HG03066 (cell line): Measurements from ENCODE around the gene CRBN.

Source experiments
- ATAC-seq: cut with Tn5 transposase; IDR thresholded peaks from one replicate; pipeline ENCODE4 v1.9.1; 2021; ENCODE audit warnings: low read depth; ENCODE audit not compliant: unreplicated experiment

The CRBN gene

DNA sequence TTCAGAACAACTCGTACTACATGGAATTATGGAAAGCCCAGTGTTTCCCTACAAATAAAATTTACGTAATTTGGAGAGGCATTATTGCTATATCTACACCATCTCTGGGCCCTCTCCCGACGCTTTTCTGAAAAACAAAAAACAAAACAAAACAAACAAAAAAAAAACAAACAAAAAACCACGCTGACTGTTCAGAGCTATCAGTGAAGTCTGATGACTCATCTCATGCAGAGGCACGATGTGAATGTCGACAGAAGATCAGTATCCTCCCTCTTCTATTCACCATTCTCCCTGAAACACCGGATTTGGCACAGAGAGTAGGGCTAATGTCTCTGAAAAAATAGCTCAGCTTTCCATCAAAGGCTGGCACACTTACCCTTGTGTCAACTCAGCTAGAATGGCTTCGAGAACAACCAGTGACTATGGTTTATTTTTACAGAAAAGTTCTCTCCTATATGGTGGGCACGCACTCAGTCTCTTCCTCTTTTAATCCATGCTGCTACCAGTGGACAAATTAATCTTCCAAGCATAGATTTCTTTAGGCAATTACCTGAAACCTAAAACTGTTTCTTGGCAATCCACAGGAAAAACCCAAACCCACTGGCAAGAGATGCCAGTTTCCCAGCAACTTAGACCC lies 1.5 kb downstream of the CRBN start:
- no peak for ATAC-seq

DNA sequence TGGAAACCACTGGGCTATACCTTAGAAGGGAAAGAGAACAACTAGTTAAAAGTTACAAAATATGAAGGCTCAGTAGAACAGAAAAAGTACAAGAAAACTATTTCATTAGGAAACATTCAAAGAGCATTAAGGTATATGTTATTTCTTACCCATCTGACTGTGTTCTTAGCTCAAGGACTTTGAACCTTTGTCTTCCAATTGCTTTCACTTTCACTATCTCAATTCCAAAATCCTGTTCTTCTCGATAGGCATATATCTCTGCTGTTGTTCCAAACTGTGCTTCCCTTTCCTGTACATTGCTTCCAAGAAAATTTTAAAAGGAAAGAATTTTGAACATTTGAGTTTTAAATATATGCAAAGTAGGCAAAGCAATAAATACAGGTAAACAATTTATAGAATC lies 6.9 kb downstream of the CRBN start:
- no peak for ATAC-seq

DNA sequence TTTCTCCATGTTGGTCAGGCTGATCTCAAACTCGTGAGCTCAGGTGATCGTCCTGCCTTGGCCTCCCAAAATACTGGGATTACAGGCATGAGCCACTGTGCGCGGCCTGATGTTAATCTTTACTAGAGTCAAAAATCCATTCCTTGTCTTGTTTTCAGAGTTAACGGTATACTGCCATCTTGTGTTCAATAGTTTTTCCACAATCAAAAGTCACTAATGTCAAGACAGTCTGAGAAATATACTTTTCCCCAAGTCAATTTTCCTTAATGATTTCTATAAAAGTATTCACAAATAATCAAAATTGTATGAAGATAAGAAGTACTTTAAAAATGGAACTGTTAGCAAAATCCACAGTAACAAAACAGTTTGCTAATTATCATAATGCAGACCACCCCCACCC lies 8.5 kb downstream of the CRBN start:
- ATAC-seq, result no peak

DNA sequence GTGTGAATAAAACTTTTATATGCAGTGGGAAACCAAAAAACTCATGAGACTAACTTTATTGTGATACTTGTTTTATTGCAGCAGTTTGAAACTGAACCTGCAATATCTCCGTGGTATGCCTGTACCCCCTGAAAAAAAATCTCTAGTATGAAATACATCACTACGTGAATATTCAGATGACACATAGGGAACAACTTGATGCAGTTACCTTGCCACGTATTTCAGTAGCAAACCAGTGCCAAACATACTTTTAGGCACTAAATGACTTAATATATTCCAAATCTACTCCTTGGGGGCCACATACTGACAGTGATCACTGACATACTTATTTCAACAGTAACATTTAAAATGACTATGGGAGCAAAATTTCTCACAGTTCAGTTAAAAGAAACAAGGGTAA lies 13.8 kb downstream of the CRBN start:
- no peak for ATAC-seq

DNA sequence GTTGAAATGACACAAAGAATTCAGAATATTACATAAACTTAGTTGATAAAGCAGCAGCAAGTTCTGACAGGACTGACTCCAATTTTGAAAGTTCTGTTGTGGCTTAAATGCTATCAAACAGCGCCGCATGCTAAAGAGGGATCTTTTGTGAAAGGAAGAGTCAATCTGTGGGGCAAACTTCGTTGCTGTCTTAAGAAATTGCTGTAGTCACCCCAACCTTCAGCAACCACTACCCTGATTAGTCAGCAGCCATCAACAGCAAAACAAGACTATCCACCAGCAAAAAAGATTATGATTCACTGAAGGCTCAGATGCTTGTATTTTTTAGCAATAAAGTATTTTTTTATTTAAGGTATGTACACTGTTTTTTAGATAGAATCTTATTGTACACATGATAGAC lies 14.2 kb downstream of the CRBN start:
- no peak for ATAC-seq

DNA sequence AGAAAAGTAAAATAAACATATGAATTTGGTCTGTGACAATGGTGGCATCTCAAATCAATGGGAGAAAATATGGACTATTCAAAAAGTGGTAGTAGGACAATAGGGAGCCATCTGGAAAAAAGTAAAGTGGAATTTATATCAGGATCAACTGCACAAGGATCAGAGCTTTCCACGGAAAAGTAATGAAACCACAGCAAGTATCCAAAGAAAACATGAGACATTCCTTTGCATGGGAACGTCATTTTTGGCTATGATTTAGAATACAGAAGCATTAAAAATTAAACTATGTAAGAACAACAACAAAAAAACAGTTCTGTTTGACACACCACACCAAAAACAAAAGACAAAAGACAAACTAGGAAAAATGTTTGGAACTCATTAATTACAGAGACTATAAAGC lies 18.7 kb downstream of the CRBN start:
- ATAC-seq, result no peak

DNA sequence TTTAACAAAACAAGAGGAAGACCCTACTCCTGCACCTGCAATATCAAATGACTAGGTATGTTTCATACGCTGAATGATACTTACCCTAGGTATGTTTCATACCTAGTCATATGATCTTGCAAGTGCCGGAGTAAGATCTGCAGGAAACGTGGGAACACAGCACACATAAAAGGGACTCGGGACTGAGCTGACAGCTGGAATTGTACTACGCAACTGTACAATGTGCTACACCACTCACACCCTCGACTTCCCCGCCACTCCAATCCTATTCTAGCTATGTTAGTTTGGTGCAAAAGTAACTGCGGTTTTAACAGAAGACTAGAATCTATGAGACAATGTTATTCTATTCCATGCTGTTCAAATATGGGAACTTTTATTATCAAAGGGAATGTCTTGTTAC lies 22.0 kb downstream of the CRBN start:
- no peak for ATAC-seq

DNA sequence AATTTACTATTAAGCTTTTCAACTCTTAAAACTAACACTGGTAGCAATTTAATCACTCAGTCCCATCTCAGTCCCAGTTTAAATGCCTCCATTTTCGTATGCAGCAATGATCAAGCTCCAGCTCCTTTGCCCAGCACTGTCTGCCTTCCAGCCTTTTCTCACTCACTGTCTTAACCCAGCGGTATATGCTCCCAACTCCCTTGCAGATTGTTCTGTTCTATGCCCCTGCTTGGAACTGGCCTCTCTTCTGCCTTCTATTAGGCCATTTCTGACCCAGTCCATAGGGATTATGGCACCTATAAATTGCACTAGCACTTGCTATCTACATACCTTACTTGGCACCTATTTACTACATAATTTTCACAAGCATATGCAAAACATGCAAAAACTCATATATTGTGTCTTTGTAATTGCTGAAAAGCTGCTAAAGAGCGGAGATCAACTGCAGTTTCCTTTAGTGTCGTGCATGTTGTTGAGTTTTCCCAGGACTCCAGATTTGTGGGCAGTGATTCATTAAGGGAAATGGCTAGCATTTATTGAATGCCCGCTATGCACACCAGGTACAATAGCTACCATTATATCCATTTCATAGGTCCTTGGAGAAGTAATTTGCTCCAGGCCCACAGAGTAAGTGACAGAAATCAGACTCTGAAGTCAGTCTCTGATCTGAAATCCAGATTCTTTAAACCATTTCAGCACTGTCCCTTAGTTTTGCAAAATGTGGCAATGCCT lies 24.4 kb downstream of the CRBN start:
- no peak for ATAC-seq

DNA sequence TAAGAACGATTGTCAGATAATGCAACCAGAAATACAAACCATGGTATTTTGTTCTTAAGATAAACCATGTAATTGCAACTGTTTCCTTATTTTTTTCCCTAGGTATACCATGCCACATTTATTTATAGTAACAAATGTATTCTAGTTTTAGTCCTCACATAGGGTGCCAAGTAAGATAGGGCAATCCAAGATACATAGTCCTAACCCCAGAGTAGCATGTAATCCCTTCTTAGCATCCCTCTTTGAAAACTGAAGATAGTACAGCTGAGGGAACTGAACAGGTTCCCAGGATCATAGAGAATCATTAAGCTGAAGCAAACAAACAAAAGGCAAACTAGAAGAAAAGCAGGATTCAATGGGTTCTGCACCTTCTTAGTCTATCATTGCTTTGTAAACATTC lies 28.0 kb downstream of the CRBN start:
- no peak for ATAC-seq

DNA sequence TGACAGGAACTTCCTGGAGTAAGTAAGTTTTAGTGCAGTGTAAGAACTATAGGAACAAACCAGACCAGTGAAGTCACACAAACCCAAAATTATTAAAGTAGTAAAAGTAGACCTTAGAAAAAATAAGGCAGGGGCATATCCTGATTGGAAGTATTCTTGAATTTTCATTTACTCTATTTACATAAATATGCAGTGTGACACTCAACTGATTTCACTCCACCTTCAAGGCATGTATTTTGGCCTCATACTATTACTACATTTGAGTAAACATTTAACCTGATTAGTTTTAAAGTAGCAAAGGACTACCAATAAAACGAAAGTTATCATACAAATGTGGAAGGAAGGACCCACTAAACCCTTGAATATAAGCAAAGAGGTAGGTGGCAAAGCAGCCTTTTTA lies 29.9 kb downstream of the CRBN start:
- no peak for ATAC-seq

DNA sequence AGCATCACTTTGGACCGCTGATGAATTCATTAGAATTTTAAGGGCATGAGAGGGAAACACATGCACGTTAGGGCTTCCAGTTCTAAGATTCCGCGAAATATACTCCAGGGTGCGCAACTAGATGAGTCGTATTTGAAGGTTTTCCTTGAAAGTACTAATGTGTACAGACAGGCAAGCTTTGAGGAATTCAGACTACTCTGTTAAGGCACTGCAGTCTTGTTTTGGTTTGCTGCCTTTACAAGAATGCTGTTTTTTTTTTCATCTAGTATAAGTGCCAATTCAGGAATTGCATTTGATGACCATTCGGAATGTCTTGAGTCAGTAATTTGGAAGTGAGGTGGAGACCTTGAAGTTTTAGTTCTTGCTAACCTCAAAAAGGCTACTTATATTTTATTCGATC lies 33.7 kb downstream of the CRBN start:
- no peak for ATAC-seq

DNA sequence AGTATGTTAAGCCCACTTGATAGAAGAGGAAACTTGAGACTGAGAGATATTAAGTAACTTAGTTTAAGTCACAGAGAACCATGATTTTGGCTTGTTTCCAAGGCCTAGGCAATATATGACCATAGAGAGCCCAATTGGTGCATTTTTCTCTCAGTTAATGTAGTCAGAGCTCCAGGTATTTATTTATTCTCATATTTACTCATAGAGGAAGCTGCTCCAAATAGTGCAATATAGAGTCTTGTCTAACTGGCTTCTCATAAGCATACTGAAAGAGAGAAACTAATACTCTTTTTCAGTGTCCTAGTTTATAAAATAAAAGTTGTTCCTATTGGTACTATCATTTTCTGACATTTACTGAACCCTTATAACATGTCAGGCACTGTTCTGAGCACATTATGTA lies 37.6 kb downstream of the CRBN start:
- ATAC-seq, result no peak

DNA sequence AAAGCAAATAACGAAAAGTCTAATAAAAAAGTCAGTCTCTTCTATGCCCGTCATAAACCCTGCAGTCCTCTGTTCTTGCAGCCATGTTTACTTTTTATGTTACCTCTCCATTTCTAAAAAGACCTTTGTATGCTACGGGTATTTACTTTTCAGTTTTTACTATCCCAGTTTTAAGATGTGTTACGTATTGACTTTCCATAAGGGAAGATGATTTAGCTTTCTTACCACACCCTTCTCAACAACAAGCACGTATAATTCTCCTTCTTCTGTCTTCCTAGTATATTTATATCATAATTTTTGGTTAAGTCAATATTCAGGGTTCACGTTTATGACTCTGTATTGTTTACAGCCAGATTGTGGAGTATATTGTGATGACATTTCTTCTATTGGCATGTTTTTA lies 42.0 kb downstream of the CRBN start:
- ATAC-seq, result no peak

DNA sequence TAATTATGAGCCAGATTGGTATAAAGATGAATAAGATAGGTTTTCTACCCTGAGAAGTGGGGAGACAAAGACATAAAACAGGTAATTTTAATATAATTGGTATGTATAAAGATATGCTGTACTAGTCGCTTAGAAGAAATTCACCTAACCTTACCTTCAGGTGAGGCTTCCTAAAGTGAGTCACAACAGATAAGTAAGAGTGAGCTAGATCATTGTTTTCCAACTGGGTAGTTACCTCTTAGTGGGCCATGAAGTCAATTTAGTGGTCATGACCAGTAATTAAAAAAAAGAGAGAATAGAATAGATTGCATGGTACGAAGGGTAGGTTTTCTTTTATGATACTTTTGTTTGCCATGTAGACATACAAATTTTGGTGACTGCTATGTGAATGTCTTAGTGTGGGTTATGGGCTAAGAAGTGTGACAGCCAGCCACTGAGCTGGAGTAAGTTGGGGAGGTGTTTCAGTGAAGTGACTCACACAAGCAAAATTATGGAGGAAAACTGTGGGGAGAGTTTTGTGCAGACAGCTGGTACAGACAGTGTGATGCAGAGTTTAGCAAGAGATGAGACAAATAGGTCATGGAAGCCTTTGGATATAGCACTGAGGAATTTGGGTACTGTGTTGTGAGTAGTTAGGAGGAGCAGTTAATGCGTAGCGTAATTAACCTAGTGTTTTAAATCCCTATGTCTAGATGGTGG lies 44.6 kb downstream of the CRBN start:
- no peak for ATAC-seq

DNA sequence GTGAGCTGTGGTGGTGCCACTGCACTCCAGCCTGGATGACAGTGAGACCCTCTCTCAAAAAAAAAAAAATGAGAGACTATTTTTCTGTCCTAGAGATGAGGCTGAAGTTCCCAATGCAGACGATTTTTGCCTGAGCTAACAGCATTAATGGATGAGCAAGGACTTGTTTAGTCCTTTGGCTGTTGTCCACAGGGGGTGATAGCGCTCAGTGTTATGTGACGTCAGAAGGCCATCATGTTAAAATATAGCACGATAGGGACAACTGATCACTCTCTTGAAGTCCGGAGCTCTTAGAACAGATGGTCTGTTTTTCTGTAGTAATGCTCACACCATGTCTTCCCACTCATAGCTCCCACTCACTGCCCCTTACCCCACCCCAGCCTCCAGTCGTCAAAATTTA lies 46.0 kb downstream of the CRBN start:
- no peak for ATAC-seq

DNA sequence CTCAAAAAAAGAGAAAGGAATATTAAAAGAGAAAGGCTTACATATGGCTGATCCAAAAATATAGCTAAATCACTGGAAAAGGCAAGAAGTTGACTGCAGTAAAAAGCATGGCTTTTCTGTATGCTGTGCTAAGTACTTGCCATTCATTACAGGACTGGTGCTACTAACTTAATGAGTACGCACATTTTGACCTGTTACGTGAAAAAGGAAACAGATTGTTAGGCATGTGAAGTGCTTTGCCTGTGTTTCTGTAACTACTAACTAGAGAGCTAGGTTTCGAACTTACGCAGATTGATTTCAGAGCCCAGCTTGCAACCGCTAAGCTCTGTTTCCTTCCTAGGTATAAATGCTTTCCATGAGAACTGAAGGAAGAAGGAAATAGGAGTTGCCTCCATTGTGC lies 49.9 kb downstream of the CRBN start:
- no peak for ATAC-seq

DNA sequence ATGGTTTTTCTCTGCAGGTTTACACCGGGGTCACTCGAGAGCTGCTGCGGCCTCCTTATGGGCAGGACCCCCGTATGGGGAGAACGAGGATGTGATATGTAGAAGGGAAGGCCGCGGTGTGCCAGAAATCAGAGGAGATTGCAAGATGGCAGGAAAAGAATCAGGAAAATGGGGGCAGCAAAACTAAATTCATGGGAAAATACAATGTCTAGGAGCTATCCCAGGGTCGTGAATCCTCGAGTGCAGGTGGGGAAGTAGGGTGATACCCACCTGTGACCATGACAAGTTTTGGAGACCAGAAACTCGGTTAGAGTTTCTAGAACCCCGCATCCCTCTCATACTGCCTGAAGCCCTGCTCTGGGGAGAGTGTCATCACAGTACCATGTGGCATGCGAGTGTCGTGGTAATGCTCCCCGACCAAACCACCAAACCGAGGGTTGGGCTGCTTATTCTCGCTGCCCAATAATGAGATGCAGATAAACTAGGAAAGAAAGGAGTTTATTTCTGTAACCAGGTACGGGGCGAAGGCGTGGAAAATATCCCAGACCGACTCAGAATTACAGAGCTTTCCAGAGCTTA lies 52.0 kb downstream of the CRBN start:
- no peak for ATAC-seq

DNA sequence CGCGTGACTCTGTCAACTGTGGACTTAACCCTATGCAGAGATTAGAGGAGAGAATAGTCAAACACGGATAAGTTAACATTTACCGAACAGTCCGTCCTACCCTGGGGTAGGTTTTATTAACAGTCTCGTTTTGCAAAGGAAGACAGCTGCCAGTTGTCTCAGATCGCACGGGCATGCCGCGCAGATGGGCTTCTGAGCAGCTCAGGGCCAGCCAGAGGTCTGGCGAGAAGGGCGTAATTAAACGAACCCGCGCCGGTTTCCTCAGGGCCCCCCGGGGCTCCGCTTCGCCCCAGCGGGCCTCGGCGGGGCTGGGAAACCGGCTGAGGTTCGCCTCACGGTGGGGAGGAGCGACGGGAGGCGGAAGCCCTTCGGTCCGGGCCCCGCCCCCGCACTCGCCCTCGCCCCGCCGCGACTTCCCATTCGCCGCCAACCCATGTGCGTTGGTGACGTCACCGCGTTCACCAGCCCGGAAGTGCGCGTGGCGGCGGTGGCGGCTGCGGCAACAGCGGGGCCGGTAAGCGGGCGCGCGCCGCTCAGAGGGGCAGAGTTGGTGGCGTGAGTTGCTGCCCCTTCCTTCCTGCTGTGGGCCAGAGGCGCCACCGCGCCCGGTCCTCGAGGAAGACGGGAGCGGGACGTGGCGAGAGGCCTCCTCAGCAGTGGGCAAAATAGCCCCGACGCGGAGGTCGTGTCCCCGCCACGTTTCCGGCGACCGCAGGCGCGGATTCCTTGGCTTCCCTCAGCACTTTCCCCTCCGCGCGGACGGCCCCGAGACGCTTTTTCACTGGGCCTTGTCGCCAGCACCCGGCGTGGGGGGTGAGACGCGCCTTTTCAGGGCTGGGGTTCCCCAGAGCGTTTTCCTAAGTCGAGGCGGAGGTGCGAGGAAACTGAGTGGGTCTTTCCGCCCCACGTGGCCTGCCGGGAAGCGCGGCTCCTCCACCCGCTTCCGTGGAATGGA lies 52.7 kb downstream of the CRBN start, which contains the start of gene TRNT1:
TSS of gene TRNT1 (plus strand) at position 464 of the 955 bp plus-strand sequence. CDS start 2,101 bp downstream, outside the sequence.
- peak; percentile 91 for ATAC-seq

DNA sequence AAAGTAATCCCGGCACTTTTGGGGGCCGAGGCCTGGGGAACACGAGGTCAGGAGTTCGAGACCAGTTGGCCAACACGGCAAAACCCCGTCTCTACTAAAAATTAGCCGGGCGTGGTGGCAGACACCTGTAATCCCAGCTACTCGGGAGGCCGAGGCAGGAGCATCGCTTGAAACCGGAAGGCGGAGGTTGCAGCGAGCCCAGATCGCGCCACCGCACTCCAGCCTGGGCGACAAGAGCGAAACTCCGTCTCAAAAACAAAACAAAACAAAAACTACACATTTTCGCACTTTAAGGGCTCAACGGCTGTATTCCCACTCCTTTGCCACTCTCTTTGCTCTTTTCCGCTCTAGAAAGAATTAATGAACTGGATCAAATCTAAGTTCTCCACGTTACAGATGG lies 53.5 kb downstream of the CRBN start:
- no peak for ATAC-seq

DNA sequence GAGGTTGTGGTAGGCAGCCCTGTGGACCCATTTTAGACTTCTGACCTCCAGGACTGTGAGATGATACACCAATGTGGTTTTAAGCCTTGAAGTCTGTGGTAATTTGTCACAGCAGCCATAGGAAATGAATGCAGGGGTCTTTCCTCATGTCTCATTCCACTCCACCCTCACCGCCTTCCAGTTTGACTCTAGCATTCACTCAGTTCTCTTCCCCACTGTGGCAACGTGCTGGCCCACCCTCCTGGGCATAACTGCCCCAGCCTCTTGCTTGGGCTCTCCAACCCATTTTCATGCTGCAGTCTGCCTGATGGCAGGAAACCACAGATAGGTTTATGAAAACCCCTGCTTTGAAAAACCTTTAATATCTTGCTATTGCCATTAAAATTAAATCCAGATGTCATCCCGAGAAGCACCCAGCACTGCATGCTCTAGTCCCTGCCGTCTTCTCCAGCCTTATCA lies 60.1 kb downstream of the CRBN start:
- no peak for ATAC-seq
